Mucosa of descending colon (tissue), 3 donors: ENCODE results near the gene TRIM25. TPM values are rescaled to one million over a fixed set of nuclear protein-coding genes. Genes with fewer than 3 reads are reported as not detected.

Experiments used
- ATAC-seq: fragments of 200-7000 bp; cut with Tn5 transposase; one replicate; pipeline ENCODE4 v1.9.1; 2020; ENCODE audit warnings: mild to moderate bottlenecking, moderate library complexity
- DNase-seq, 3 donors: peaks; one replicate each; pipeline ENCODE4 v3.0.0-alpha.2; 2020
- H3K36me3 ChIP-seq: fragments of 200-600 bp; one replicate; pipeline ENCODE4 v1.8.0; 2021; ENCODE audit warnings: low read depth, mild to moderate bottlenecking
- H3K4me1 ChIP-seq: fragments of 200-600 bp; one replicate; pipeline ENCODE4 v1.8.0; 2021; ENCODE audit warnings: low read depth, mild to moderate bottlenecking
- H3K4me3 ChIP-seq: fragments of 200-600 bp; one replicate; pipeline ENCODE4 v1.8.0; 2021; ENCODE audit warnings: mild to moderate bottlenecking
- H3K9me3 ChIP-seq: fragments of 200-600 bp; one replicate; pipeline ENCODE4 v1.8.0; 2021; ENCODE audit warnings: mild to moderate bottlenecking
- CTCF ChIP-seq: fragments of 200-600 bp; IDR thresholded peaks from one replicate; pipeline ENCODE4 v1.8.0; 2022; ENCODE audit warnings: antibody characterized with exemption, mild to moderate bottlenecking
- intact Hi-C, 2 donors: fragments of 100-400 bp; cut with DNase I in 1 of 2; cut with micrococcal nuclease in 1 of 2; formaldehyde crosslinking; loops; one replicate each; pipeline versions ENCODE4 v1.11.0 to v1.11.1; 2022; cut with DNase I, micrococcal nuclease
- total RNA-seq, 3 donors: library from RNA; stranded (reverse); fragmentation: NEBNext Ultra II Directional in 2 of 3; extraction: Animal tissue kit (Norgen Biotek cat#: 25700) in 2 of 3; gene quantifications; one replicate each; pipeline versions ENCODE4 v1.2.1 to v1.2.4, GENCODE V29; 2021 to 2023
- donor health status: DM: no; HTN: no; CAD: no; lungs with moderate emphysema.
- donor health status: DM: no; HTN: no; CAD: no.
- donor health status: DM: no; HTN: yes; CAD: no.

The TRIM25 gene
- total RNA-seq, 3 donors from 2014 or later: 76.1 to 130 (median 115) TPM

- DNase-seq (peak in 1 of 3 donors; percentile 44), ATAC-seq (peak; percentile 23)
- no peak for TF ChIP-seq CTCF
- Histone ChIP-seq H3K4me3 (no peak overlapping the region), H3K9me3 (no peaks in the 10 kb centered on the region), H3K36me3 (no peaks in the 10 kb centered on the region), H3K4me1 (peaks cover 3% of the 10 kb centered on the region)
- intact Hi-C loops: no loop called here
These were observed 15.0 kb downstream of the TRIM25 start for GRCh38 chr17:56898874-56899273.

GRCh38 chr17:56897646-56898424, 16.0 kb downstream of the TRIM25 start:
- intact Hi-C loops: no loop called here
- TF ChIP-seq CTCF: no peak
- Histone ChIP-seq H3K4me1 (peaks cover 3% of the 10 kb centered on the region), H3K36me3 (no peaks in the 10 kb centered on the region), H3K9me3 (no peaks in the 10 kb centered on the region), H3K4me3 (no peak overlapping the region)
- ATAC-seq (peak; percentile 79), DNase-seq (no peak)

- peak in 2 of 3 donors; percentile 46 to 64 for DNase-seq
- intact Hi-C loops: no loop called here
- no peak for TF ChIP-seq CTCF
- ATAC-seq: peak; percentile 78
- Histone ChIP-seq H3K9me3 (no peaks in the 10 kb centered on the region), H3K4me1 (peaks cover 3% of the 10 kb centered on the region), H3K36me3 (no peaks in the 10 kb centered on the region), H3K4me3 (no peak overlapping the region)
These were observed 16.9 kb downstream of the TRIM25 start for GRCh38 chr17:56896968-56897359.

DNA sequence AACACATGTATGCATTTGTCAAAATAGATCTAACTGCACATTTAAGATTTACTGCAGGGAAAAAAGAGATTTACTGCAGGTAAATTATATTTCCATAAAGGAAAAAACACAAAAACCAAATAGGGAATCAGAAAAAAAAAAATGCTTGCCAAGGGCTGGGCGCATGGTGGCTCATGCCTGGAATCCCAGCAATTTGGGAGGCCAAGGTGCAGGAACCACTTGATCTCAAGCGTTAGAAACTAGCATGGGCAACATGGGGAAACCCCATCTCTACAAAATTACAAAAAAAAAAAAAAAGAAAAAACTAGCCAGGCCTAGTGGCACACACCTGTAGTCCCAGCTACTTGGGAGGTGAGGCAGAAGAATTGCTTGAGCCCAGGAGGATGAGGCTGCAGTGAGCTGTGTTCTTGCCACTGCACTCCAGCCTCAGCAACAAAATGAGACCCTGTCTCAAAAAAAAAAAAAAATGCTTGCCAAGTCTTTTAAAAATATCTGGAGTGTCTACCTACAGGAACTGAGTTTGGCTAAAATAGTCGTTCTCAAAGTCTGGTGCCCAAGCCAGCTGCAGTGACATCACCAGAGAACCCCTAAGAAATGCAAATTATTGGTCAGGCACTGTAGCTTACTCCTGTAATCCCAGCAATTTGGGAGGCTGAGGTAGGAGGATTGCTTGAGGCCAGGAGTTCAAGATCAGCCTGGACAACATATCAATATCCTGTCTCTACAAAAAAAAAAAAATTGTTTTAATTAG, 17.5 kb downstream of the TRIM25 start:
- intact Hi-C loops: no loop called here
- TF ChIP-seq CTCF: no peak
- DNase-seq (no peak), ATAC-seq (no peak)
- H3K4me1 ChIP-seq: peaks cover 3% of the 10 kb centered on the region
- no peaks in the 10 kb centered on the region for H3K36me3 ChIP-seq
- H3K4me3 ChIP-seq: no peak overlapping the region
- H3K9me3 ChIP-seq: no peaks in the 10 kb centered on the region

DNA sequence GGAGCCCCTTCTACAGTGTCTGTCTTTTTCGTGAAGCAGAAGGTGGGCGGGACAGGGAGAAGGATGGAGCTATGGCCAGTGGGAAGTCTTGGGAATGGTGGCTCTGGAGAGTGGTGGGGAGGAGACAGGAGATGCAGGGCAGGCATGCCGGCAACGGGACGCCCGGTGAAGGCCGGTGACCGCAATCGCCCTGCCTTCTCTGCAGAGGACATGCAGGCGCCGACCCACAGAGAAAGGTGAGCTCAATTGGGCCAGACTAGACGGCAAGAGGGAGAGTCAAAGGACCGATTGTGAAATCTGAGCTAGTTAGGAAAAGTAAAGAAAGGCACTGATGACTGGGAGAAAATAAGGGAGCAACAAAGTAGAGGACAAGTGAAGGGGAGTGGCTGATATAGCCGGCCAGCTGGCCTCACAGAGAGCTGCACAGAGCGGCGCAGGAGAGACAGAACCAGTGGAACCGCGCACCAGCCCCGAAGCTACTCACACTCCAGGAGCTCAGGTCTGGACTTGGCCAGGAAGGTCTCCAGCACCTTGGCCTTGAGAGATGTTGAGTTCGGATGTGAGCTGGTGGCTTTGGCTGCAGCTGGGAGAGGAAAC, 18.9 kb downstream of the TRIM25 start:
- no peak for TF ChIP-seq CTCF
- peaks cover 3% of the 10 kb centered on the region for H3K4me1 ChIP-seq
- no peak for ATAC-seq
- H3K36me3 ChIP-seq: no peaks in the 10 kb centered on the region
- intact Hi-C loops: no loop called here
- no peaks in the 10 kb centered on the region for H3K9me3 ChIP-seq
- no peak for DNase-seq
- no peak overlapping the region for H3K4me3 ChIP-seq
